ENCODE data around the gene FBXO48.
"Not testable (repeated sequence)": the region's sequence is repeated elsewhere in the genome, so short reads cannot be mapped to it uniquely, and the experiment has no call there.

Gene FBXO48, protein sequence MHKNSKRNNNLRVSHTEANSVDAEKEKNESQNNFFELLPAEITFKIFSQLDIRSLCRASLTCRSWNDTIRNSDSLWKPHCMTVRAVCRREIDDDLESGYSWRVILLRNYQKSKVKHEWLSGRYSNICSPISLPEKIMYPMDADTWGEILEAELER

DNA sequence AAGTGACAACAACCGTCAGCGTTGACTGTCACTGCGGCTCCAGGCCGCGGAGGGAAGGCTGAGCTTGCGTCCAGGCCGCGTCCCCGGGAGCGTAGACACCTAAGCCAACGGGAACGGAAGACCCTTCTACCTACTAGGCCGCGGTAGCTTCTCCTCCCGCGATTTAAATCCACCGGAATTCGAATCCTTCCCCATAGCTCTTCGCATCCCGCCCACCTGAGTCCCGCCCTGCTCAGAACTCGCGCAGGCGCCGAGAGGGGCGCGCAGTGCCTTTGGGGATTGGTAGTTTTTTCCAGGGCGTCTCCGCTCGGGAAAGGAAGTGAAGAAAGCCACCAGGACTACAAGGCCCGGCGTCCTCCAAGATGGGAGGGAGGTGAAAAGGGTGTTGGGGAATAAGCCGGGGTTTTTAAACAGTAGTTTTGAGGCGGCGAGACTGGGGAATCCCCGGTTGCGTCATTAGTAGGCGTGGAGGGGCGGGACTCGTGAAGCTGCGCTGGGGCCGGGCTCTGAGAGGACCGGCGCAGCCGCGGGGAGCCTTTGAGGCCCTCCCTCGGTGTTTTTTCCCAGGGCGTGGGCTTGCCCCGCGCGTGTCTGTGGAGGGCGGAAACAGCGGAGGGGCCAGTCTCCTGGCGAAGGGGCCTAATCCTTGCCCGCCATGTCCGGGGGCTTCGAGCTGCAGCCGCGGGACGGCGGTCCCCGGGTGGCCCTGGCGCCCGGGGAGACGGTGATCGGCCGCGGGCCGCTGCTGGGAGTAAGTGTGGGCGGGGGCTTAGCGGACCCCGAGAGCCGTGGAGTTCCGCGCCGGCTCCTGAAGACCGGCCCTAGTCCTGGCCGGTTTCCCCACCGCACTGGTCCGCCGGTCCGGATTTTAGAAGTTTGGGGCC lies at the start of gene FBXO48, which contains the start of gene APLF:
FBXO48 (minus strand) TSS at position 218 of the 884 bp plus-strand sequence. CDS start 2,149 bp downstream, outside the sequence.
APLF (plus strand) TSS at position 509 of the 884 bp plus-strand sequence; CDS start at position 656, 147 bp downstream.
- DNase-seq (ENCODE audit: low read depth in 1 of 2, low spot score in 1 of 2): peak; percentile 97 to 99

GRCh38 chr2:68516051-68516955 lies 49.2 kb upstream of the FBXO48 start:
- no peak for DNase-seq (ENCODE audit: low read depth in 1 of 2, low spot score in 1 of 2)

- DNase-seq (ENCODE audit: low read depth in 1 of 2, low spot score in 1 of 2): no peak
Measured at GRCh38 chr2:68514316-68514929, 47.3 kb upstream of the FBXO48 start.

DNA sequence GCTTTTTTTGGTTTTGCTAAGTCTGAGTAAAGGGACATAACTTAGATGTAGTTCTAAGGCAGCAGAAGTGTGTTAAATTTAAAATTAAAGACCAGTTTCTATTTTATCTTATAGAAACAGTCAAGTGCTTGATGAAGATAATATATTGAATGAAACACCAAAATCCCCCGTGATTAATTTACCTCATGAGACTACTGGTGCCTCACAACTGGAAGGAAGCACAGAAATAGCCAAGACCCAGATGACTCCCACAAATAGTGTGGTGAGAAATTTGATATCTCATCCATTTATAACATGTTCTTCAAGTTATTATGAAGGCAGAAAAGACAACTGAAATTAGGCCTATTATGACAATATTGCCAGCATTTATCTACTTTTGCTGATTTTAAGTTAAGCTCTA lies 45.9 kb upstream of the FBXO48 start:
- DNase-seq (ENCODE audit: low read depth in 1 of 2, low spot score in 1 of 2): no peak

- no peak for DNase-seq (ENCODE audit: low read depth in 1 of 2, low spot score in 1 of 2)
Measured at GRCh38 chr2:68512326-68512725, 45.2 kb upstream of the FBXO48 start.

- no peak for DNase-seq (ENCODE audit: low read depth in 1 of 2, low spot score in 1 of 2)
Measured at GRCh38 chr2:68506170-68506569, 39.1 kb upstream of the FBXO48 start.

GRCh38 chr2:68505603-68506159 lies 38.6 kb upstream of the FBXO48 start:
- DNase-seq (ENCODE audit: low read depth in 1 of 2, low spot score in 1 of 2): no peak

DNA sequence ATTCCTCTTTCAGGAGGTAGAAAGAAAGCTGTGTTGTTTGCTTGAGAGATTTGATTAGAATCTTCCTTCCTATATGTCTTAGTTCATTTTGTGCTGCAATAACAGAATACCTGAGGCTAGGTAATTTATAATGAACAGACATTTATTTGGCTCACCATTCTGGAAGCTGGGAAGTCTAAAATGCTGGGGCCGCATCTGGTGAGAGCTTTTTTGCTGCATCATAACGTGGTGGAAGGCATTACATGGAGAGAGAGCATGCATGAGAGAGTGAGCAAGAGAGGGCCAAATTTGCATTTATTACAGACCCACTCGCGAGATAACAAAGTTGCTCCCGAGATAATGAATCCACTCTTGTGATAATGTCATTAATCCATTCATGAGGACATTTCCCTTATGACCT lies 34.7 kb upstream of the FBXO48 start:
- DNase-seq (ENCODE audit: low read depth in 1 of 2, low spot score in 1 of 2): no peak

DNA sequence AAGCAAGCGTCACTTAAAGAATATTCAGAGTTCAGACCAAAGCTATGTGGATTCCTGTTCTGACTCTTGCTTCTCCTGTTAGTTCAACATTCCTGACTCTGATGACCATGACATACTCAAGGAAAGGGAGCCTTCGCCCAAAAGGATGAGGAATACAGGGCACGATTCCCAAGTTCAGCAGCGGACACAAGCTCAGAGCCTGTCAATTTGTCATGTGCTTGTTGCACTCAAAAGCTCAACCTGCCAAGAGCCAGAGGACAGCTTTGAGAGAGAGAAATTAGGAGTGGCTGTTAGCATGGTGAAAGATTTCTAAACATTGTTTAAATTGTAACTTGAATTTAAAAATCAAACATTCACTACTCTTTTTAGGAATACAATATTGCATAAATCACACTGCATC lies 33.6 kb upstream of the FBXO48 start:
- no peak for DNase-seq (ENCODE audit: low read depth in 1 of 2, low spot score in 1 of 2)

- no peak for DNase-seq (ENCODE audit: low read depth in 1 of 2, low spot score in 1 of 2)
Measured at GRCh38 chr2:68499133-68499532, 32.0 kb upstream of the FBXO48 start.

- no peak for DNase-seq (ENCODE audit: low read depth in 1 of 2, low spot score in 1 of 2)
Measured at GRCh38 chr2:68491582-68491981, 24.5 kb upstream of the FBXO48 start.

- no peak for DNase-seq (ENCODE audit: low read depth in 1 of 2, low spot score in 1 of 2)
Measured at GRCh38 chr2:68489282-68489681, 22.2 kb upstream of the FBXO48 start.

GRCh38 chr2:68488605-68489004 lies 21.5 kb upstream of the FBXO48 start:
- DNase-seq (ENCODE audit: low read depth in 1 of 2, low spot score in 1 of 2): not testable (repeated sequence)

DNA sequence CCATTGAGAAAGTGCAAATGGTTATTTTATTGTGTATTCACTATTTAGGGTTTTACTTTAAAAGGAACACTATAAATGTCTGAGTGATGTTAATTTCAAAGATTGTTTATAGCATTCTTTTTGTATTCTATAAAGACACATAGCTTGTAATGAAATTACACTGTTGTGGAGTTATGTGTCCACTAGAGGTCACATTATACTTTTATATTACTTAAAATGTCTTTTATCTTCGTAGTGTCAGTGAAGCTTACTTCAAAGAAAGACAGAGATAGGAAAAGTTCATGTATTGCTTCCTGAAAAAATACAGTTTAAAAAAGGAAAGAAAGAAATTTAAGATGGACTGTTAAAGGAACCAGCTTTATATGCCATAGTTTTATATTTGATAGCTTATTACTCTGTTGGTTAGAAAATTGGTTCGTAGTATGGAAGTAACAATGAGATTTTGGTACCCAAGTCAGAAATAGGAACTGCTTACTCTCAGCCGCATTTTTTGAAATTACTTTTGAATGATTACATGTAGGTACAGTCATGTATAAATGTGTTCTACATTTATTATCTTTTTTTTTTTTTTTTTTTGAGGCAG lies 20.8 kb upstream of the FBXO48 start:
- DNase-seq (ENCODE audit: low read depth in 1 of 2, low spot score in 1 of 2): no peak

- DNase-seq (ENCODE audit: low read depth in 1 of 2, low spot score in 1 of 2): no peak
Measured at GRCh38 chr2:68483011-68483410, 15.9 kb upstream of the FBXO48 start.

- no peak for DNase-seq (ENCODE audit: low read depth in 1 of 2, low spot score in 1 of 2)
Measured at GRCh38 chr2:68482296-68482820, 15.3 kb upstream of the FBXO48 start.

DNA sequence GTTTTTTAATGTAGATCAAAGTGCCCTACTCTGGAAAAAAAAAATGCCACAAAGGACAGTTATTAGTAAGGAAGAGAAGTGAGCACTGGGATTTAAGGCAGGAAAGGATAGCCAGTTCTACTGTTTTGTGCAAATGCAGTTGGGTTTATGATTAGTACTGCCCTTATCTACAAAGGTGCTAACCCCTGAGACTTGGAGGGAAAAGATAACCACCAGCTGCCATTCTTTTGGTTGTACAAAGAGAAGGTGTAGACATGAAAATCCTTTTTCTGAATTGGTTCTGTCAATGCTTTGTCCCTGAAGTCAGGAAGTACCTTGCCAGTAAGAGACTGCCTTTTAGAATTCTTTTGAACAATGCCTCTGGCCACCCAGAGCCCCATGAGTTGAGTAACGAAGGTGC lies 11.6 kb upstream of the FBXO48 start:
- no peak for DNase-seq (ENCODE audit: low read depth in 1 of 2, low spot score in 1 of 2)

DNA sequence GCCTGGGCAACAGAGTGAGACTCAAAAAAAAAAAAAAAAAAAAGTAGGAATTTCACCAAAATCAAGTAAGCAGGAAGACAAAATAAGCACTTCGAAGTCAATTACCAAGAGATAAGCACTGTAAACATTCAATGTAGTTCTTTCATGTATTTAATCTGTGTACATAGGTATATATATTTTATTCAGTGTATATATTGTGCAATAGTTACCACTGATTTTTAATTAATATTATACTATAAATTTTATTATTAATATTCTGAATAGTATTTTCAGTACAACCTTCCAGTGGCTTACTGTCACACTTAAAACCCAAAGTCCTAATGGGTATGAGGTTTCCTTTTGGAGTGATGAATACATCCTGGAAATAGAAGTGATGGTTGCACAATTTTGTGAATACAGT lies 9.4 kb upstream of the FBXO48 start:
- DNase-seq (ENCODE audit: low read depth in 1 of 2, low spot score in 1 of 2): no peak

DNA sequence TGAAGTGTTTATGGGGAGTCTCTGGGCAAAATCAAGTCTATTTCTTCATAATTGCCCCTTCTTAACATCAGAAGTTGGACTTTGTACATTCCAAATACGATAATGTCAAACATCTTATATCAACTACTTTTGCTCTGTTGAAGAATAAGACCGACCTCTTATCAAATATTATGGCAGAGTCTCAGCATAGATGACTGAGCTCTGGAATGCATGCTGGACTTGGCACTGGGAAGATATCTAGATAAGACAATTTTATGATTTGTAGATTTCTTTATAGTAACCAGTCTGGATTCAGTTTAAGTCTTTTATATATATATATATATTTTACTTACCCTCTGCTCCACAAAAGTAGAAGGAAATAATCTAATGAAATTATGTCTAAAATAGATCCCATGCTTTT lies 8.5 kb upstream of the FBXO48 start:
- no peak for DNase-seq (ENCODE audit: low read depth in 1 of 2, low spot score in 1 of 2)

GRCh38 chr2:68475110-68475509 lies 8.0 kb upstream of the FBXO48 start:
- DNase-seq (ENCODE audit: low read depth in 1 of 2, low spot score in 1 of 2): no peak

Data from activated CD4-positive, alpha-beta T cell treated with anti-CD3 and anti-CD28 coated beads, Interleukin-2, amount 50 U/mL, for 24 hours (primary cell).